ENCODE measurements around the gene HSPA1L.

GRCh38 chr6:31838968-31839367 lies 23.9 kb upstream of the HSPA1L start:
- TF ChIP-seq POLR2A (IDR thresholded peaks at IDR 0.05): no peak
- no peak for TF ChIP-seq CTCF (IDR thresholded peaks at IDR 0.05)
